Measurements from ENCODE around the gene ADAMTS13.

GRCh38 chr9:133396952-133397351 lies 25.2 kb upstream of the ADAMTS13 start:
- TF ChIP-seq CTCF (IDR thresholded peaks at IDR 0.05; ENCODE audit: extremely low read depth in 1 of 2, insufficient read depth in 1 of 2, low read depth in 1 of 2, low read length in 2 of 2) (peak; percentile 27 to 50), GATA2 (IDR thresholded peaks at IDR 0.05; ENCODE audit: insufficient read depth, insufficient read length, low read depth, low read length) (no peak), POLR2A (IDR thresholded peaks at IDR 0.05; ENCODE audit: low read depth, low read length) (no peak), EZH2 (IDR thresholded peaks at IDR 0.05; ENCODE audit: borderline replicate concordance, low read depth, low read length, severe bottlenecking) (no peak), POLR2AphosphoS5 (IDR thresholded peaks at IDR 0.05; ENCODE audit: insufficient read depth, low read depth, low read length) (no peak)
- TF ChIP-seq, protein P1, sequence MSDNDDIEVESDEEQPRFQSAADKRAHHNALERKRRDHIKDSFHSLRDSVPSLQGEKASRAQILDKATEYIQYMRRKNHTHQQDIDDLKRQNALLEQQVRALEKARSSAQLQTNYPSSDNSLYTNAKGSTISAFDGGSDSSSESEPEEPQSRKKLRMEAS (IDR thresholded peaks at IDR 0.05; ENCODE audit: insufficient read depth, insufficient read length) = no peak

All from endothelial cell of umbilical vein (primary cell).